Measurements from ENCODE around the gene BUD31.

GRCh38 chr7:99451936-99452335 lies 43.2 kb downstream of the BUD31 start:
- no peak for TF ChIP-seq POLR2A (IDR thresholded peaks at IDR 0.05)
- no peak for TF ChIP-seq CTCF (IDR thresholded peaks at IDR 0.05)
